OCI-LY1 (cell line): Measurements from ENCODE around the gene CSNK2A2.

Experiments used
- H2AFZ ChIP-seq: fragments of 200-600 bp; sonication (generic), shearing (Covaris generic); 2 replicates; pipeline ENCODE4 v1.6.0; 2014; ENCODE audit warnings: antibody characterized with exemption, mild to moderate bottlenecking, low read length
- H3F3A ChIP-seq: fragments of 200-600 bp; sonication (generic), shearing (Covaris generic); 2 replicates; pipeline ENCODE4 v1.6.0; 2014; ENCODE audit warnings: mild to moderate bottlenecking, antibody characterized with exemption, low read length, moderate library complexity; ENCODE audit not compliant: insufficient read depth
- H3K27ac ChIP-seq: fragments of 200-600 bp; sonication (generic); 2 replicates; pipeline ENCODE4 v1.5.1; 2014; ENCODE audit warnings: low read length, mixed run types, mild to moderate bottlenecking, low read depth; ENCODE audit not compliant: poor library complexity, severe bottlenecking
- H3K27me3 ChIP-seq: fragments of 200-600 bp; sonication (generic); 2 replicates; pipeline ENCODE4 v1.6.0; 2014; ENCODE audit warnings: antibody characterized with exemption, mild to moderate bottlenecking, low read length, moderate library complexity; ENCODE audit not compliant: insufficient read depth
- H3K36me3 ChIP-seq: fragments of 200-600 bp; sonication (generic); 2 replicates; pipeline ENCODE4 v1.6.1; 2014; ENCODE audit warnings: mild to moderate bottlenecking, antibody characterized with exemption, low read length, moderate library complexity, mixed read lengths; ENCODE audit not compliant: insufficient read depth
- H3K4me1 ChIP-seq: fragments of 200-600 bp; sonication (generic); 2 replicates; pipeline ENCODE4 v1.5.1; 2014; ENCODE audit warnings: mild to moderate bottlenecking, low read length, moderate library complexity; ENCODE audit not compliant: insufficient read depth, severe bottlenecking
- H3K4me2 ChIP-seq: fragments of 200-600 bp; sonication (generic), shearing (Covaris generic); 2 replicates; pipeline ENCODE4 v1.6.1; 2014; ENCODE audit warnings: low read length
- H3K4me3 ChIP-seq: fragments of 200-600 bp; sonication (generic); 2 replicates; pipeline ENCODE4 v1.5.1; 2014; ENCODE audit warnings: low read length, low read depth, mild to moderate bottlenecking, mixed read lengths; ENCODE audit not compliant: poor library complexity, severe bottlenecking
- H3K79me2 ChIP-seq: fragments of 200-600 bp; shearing (Covaris generic); 2 replicates; pipeline ENCODE4 v1.6.1; 2016; ENCODE audit warnings: mixed run types, low read length, mixed read lengths; ENCODE audit not compliant: insufficient read depth
- H3K9ac ChIP-seq: fragments of 200-600 bp; sonication (generic), shearing (Covaris generic); 2 replicates; pipeline ENCODE4 v1.6.1; 2014; ENCODE audit warnings: mild to moderate bottlenecking, low read length, mixed read lengths
- H3K9me2 ChIP-seq: fragments of 200-600 bp; sonication (generic), shearing (Covaris generic); 2 replicates; pipeline ENCODE4 v1.6.1; 2014; ENCODE audit warnings: low read depth, mild to moderate bottlenecking, low read length, mixed read lengths
- H3K9me3 ChIP-seq: fragments of 200-600 bp; shearing (Covaris generic); 2 replicates; pipeline ENCODE4 v1.6.1; 2014; ENCODE audit warnings: low read length, mixed read lengths
- H4K20me1 ChIP-seq: fragments of 200-600 bp; sonication (generic), shearing (Covaris generic); 2 replicates; pipeline ENCODE4 v1.6.0; 2016; ENCODE audit warnings: mild to moderate bottlenecking, low read length; ENCODE audit not compliant: insufficient read depth
- EZH2 ChIP-seq: fragments of 200-600 bp; sonication (generic), shearing (Covaris generic); IDR thresholded peaks from 2 replicates; pipeline ENCODE4 v1.8.0; 2017; ENCODE audit warnings: borderline replicate concordance, mixed run types, mild to moderate bottlenecking, antibody characterized with exemption, low read length, moderate library complexity, mixed read lengths
- TF ChIP-seq, protein P1 (sequence below): fragments of 200-600 bp; sonication (generic), shearing (Covaris generic); IDR thresholded peaks from 2 replicates; pipeline ENCODE4 v1.5.1; 2017; ENCODE audit warnings: mild to moderate bottlenecking, antibody characterized with exemption, low read length, moderate library complexity, mixed read lengths

The CSNK2A2 gene

DNA sequence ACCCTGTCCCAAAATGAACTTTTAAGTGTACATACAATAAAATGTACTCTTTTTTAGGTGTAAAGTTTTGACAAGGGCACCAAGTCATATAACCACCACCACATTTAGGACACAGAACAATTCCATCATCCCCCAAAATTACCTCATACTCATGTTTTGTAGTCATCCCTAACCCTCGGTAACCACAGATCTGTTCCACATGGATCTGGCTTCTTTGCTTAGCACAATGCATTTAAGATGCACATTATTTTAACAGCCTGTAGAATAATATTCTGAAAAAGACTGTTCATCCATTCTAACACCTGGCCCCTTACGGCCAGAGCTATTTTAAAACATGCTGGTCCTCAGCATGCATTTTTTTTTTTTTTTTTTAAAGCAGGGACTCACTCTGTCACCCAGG, 43.6 kb downstream of the CSNK2A2 start:
- TF ChIP-seq, protein P1, sequence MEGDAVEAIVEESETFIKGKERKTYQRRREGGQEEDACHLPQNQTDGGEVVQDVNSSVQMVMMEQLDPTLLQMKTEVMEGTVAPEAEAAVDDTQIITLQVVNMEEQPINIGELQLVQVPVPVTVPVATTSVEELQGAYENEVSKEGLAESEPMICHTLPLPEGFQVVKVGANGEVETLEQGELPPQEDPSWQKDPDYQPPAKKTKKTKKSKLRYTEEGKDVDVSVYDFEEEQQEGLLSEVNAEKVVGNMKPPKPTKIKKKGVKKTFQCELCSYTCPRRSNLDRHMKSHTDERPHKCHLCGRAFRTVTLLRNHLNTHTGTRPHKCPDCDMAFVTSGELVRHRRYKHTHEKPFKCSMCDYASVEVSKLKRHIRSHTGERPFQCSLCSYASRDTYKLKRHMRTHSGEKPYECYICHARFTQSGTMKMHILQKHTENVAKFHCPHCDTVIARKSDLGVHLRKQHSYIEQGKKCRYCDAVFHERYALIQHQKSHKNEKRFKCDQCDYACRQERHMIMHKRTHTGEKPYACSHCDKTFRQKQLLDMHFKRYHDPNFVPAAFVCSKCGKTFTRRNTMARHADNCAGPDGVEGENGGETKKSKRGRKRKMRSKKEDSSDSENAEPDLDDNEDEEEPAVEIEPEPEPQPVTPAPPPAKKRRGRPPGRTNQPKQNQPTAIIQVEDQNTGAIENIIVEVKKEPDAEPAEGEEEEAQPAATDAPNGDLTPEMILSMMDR: no peak
- TF ChIP-seq EZH2: no peak
- peaks cover 6% of the 10 kb centered on the region for H3K36me3 ChIP-seq
- no peaks in the 10 kb centered on the region for H3K27me3 ChIP-seq
- H3F3A ChIP-seq: no peaks in the 10 kb centered on the region
- no peak overlapping the region for H2AFZ ChIP-seq
- no peaks in the 10 kb centered on the region for H3K9me2 ChIP-seq
- H3K4me3 ChIP-seq: no peak overlapping the region
- H3K79me2 ChIP-seq: no peaks in the 10 kb centered on the region
- H3K4me2 ChIP-seq: no peak overlapping the region
- no peaks in the 10 kb centered on the region for H3K9me3 ChIP-seq
- no peak overlapping the region for H3K9ac ChIP-seq
- no peak overlapping the region for H3K27ac ChIP-seq
- H4K20me1 ChIP-seq: no peaks in the 10 kb centered on the region
- no peaks in the 10 kb centered on the region for H3K4me1 ChIP-seq

DNA sequence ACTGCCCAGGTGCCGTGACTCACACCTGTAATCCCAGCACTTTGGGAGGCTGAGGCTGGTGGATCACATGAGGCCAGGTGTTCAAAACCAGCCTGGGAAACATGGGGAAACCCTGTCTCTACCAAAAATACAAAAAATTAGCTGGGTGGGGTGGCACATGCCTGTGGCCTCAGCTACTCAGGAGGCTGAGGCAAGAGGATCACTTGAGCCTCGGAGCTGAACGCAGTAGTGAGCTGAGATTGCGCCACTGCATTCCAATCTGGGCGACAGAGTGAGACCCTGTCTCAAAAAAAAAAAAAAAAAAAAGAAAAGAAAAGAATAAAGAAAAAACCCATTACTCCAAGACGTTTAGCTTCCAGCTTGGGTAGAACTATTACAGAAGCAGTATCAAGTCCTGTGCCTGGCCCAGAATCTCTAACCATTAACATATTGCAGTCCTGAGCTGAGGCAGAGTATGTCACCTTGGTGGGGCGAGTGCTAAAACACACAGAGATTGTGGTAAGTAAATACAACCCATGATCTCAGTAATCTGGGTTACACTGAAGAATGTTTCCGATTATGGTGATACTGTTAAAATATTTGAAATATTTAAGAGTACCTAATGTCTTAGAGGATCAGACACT, 45.5 kb downstream of the CSNK2A2 start:
- Histone ChIP-seq H3K4me2 (no peak overlapping the region), H3K27me3 (no peaks in the 10 kb centered on the region), H3K79me2 (no peaks in the 10 kb centered on the region), H3K9me3 (no peaks in the 10 kb centered on the region), H4K20me1 (no peaks in the 10 kb centered on the region), H3F3A (no peaks in the 10 kb centered on the region), H2AFZ (no peak overlapping the region), H3K4me3 (no peak overlapping the region), H3K9ac (no peak overlapping the region), H3K36me3 (no peaks in the 10 kb centered on the region), H3K27ac (no peak overlapping the region), H3K4me1 (no peaks in the 10 kb centered on the region), H3K9me2 (no peaks in the 10 kb centered on the region)
- TF ChIP-seq EZH2: no peak
- TF ChIP-seq, protein P1: no peak

DNA sequence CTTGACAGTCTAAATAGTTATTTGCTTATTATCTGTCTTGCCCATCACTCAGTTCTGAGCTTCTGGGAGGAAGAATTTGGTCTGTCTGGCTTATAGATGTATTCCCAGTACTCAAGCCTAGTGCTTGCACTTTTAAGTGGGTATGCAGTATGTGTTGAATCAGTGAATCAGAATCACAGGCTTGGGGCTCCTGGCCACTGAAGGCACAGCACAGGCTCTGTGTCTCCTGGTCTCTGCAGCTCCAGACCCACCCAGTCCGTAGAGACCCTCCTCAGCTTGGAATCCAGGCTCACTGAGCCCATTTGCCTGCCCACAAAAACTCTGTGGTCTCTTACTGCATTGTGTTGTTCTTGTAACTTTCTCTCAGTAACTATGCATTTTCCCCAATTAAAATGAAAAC, 49.4 kb downstream of the CSNK2A2 start:
- Histone ChIP-seq H3K9ac (no peak overlapping the region), H3K9me3 (no peaks in the 10 kb centered on the region), H3K27me3 (no peaks in the 10 kb centered on the region), H3K9me2 (no peaks in the 10 kb centered on the region), H3K79me2 (no peaks in the 10 kb centered on the region), H3K4me3 (no peak overlapping the region), H3K4me2 (no peak overlapping the region), H4K20me1 (no peaks in the 10 kb centered on the region), H3K4me1 (no peaks in the 10 kb centered on the region), H3F3A (no peaks in the 10 kb centered on the region), H2AFZ (no peak overlapping the region), H3K27ac (no peak overlapping the region), H3K36me3 (no peaks in the 10 kb centered on the region)
- TF ChIP-seq, protein P1: no peak
- no peak for TF ChIP-seq EZH2
